Fibroblast of the aortic adventitia (primary cell): ENCODE results near the gene RBM15B. TPM values are rescaled to one million over a fixed set of nuclear protein-coding genes. Genes with fewer than 3 reads are reported as not detected.

ENCODE experiments used
- DNase-seq: peaks from one replicate; pipeline ENCODE4 v3.0.0-alpha.2; 2010; ENCODE audit warnings: low read depth
- H3K4me3 ChIP-seq: 2 replicates; pipeline ENCODE4 v1.5.1; 2011; ENCODE audit warnings: low read depth, mild to moderate bottlenecking, control low read depth, low read length, moderate library complexity
- CTCF ChIP-seq: IDR thresholded peaks from 2 replicates; pipeline ENCODE4 v1.5.1; 2011; ENCODE audit warnings: mild to moderate bottlenecking, low read length, control low read depth, inconsistent platforms; ENCODE audit not compliant: insufficient read depth
- total RNA-seq: library from RNA; depleted of rRNA; stranded (reverse); fragments of >200 nt; gene quantifications from 2 replicates; pipeline ENCODE4 v1.2.3, GENCODE V29; 2012; ENCODE audit warnings: low replicate concordance

Gene RBM15B
- total RNA-seq, 1 donor, result 28.6 TPM

DNA sequence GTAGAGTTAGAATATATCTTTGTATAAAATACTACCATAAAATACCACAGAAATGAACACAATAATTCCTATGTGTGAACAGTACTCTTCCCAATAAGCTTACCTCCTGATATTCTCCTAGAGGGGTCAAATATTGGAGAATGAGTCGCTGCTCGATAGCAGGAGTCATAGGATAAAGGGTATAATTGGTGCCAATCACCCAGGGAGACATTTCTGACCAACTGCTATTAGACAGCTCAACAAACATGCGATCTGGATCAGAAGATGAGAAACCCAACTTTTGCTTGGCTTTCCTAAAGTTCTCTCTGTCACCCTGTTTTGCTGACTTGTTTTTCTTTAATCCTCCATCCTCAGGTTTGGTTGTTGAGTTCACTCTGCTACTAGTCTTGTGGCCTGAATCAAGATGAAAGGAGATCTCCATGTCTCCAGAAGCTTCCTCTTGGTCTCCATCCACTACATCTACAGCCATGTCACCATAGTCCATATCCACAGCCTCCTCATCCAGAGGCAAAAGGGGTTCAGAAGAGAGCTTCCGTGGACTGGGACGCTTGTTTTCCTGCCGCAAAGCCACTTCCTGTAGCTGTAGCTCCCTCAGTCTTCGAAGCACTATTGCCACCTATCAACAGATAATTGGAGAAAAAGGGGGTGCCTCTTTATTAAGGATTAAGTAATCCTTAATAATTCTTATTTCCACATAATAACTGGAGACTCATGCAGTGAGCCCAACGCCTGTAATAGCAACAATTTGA is 50.4 kb downstream of the RBM15B start:
- DNase-seq, result no peak
- TF ChIP-seq CTCF, result no peak
- no peak overlapping the region for H3K4me3 ChIP-seq

- DNase-seq, result no peak
- H3K4me3 ChIP-seq, result no peak overlapping the region
- no peak for TF ChIP-seq CTCF
Observed at GRCh38 chr3:51445544-51446280, 54.6 kb downstream of the RBM15B start.

Other genes starting within 250 kb of the RBM15B start
- gene MANF, start 6.0 kb upstream of the RBM15B start, total RNA-seq, result 64.5 and 68.3 TPM in 2 replicates
- 11.2 and 18.9 TPM in 2 replicates for gene DCAF1, start 108.7 kb downstream of the RBM15B start, total RNA-seq
- gene RAD54L2, start 147.4 kb downstream of the RBM15B start, total RNA-seq, result 19.2 and 20.2 TPM in 2 replicates